ENCODE measurements around the gene CTBP1. TPM values are rescaled to one million over a fixed set of nuclear protein-coding genes. Genes with fewer than 3 reads are reported as not detected.

CTBP1 gene
- total and polyA plus RNA-seq, 4 experiments from 2014 or later, result 39.3 to 195 (median 132) TPM

GRCh38 chr4:1290165-1290977 lies 41.4 kb upstream of the CTBP1 start:
- peak overlapping the region; percentile 90 to 94 (median 92) for H3K4me3 Mint-ChIP-seq
- Histone ChIP-seq H3K4me1 (ENCODE audit: insufficient read depth, low read length) (peaks cover 56% of the 10 kb centered on the region), H3K4me3 (ENCODE audit: low read length in 2 of 2) (peak overlapping the region; percentile 78 to 86), H3K9me3 (ENCODE audit: control insufficient read depth in 1 of 2, low read length in 2 of 2) (no peaks in the 10 kb centered on the region), H3K36me3 (ENCODE audit: insufficient read depth, low read length) (no peaks in the 10 kb centered on the region), H3K27me3 (ENCODE audit: insufficient read depth, low read length) (no peaks in the 10 kb centered on the region), H3K27ac (ENCODE audit: low read depth, low read length) (peak overlapping the region; percentile 76)
- peaks cover 27 to 57% (median 43%) of the 10 kb centered on the region in 4 donors for H3K4me1 Mint-ChIP-seq
- DNase-seq, result peak in 1 of 5 donors; percentile 18
- peak overlapping the region; percentile 82 to 97 (median 95) for H3K27ac Mint-ChIP-seq
- ChIA-PET CTCF (ENCODE audit: partially characterized antibody) (interaction anchor here (1.3 to 3.3 kb wide), 6 partner anchors 9 to 159 kb away, joined by 3 to 12 read pairs (median 4); partner anchors contain the start of gene UVSSA), POLR2A (ENCODE audit: partially characterized antibody) (interaction anchor here (0.8 to 3.8 kb wide), 19 partner anchors 11 to 580 kb away, joined by 3 to 43 read pairs (median 4); partner anchors contain the start of genes CTBP1, NSD2 and UVSSA)
- intact Hi-C loops (cut with micrococcal nuclease), result no loop called here
- H3K27me3 Mint-ChIP-seq, result no peaks in the 10 kb centered on the region
- H3K9me3 Mint-ChIP-seq, result peaks cover 0 to 2% (median 0%) of the 10 kb centered on the region in 8 donors
- peaks cover 0 to 14% of the 10 kb centered on the region in 2 donors for H3K36me3 Mint-ChIP-seq

GRCh38 chr4:1289207-1290164 lies 40.6 kb upstream of the CTBP1 start, which contains the start of gene MAEA:
TSS of gene MAEA (plus strand) at chr4:1289891. CDS start at chr4:1289914, 23 bp downstream.
- Histone ChIP-seq H3K27ac (ENCODE audit: low read depth, low read length) (peak within 1 kb of the TSS; percentile 76), H3K9me3 (ENCODE audit: control insufficient read depth in 1 of 2, low read length in 2 of 2) (no peaks in the 10 kb centered on the region), H3K4me1 (ENCODE audit: insufficient read depth, low read length) (peaks cover 49% of the 10 kb centered on the region), H3K4me3 (ENCODE audit: low read length in 2 of 2) (peak within 1 kb of the TSS; percentile 78 to 86), H3K36me3 (ENCODE audit: insufficient read depth, low read length) (no peaks in the 10 kb centered on the region), H3K27me3 (ENCODE audit: insufficient read depth, low read length) (no peaks in the 10 kb centered on the region)
- intact Hi-C loops (cut with micrococcal nuclease), result loop anchor here (1.0 to 2.0 kb wide), 4 partner anchors 21 to 58 kb away; partner anchors contain the start of gene UVSSA
- ChIA-PET CTCF (ENCODE audit: partially characterized antibody) (interaction anchor here (0.6 to 3.3 kb wide), 10 partner anchors 10 to 171 kb away, joined by 3 to 12 read pairs (median 4); partner anchors contain the start of gene UVSSA), POLR2A (ENCODE audit: partially characterized antibody) (interaction anchor here (0.8 to 3.8 kb wide), 21 partner anchors 10 to 581 kb away, joined by 3 to 43 read pairs (median 4); partner anchors contain the start of genes CTBP1, NSD2 and UVSSA)
- H3K36me3 Mint-ChIP-seq, result peaks cover 0 to 11% of the 10 kb centered on the region in 2 donors
- peaks cover 25 to 48% (median 39%) of the 10 kb centered on the region in 4 donors for H3K4me1 Mint-ChIP-seq
- peaks cover 0 to 2% (median 0%) of the 10 kb centered on the region in 8 donors for H3K9me3 Mint-ChIP-seq
- no peaks in the 10 kb centered on the region for H3K27me3 Mint-ChIP-seq
- DNase-seq, result peak; percentile 97
- peak within 1 kb of the TSS; percentile 90 to 94 (median 92) for H3K4me3 Mint-ChIP-seq
- peak within 1 kb of the TSS; percentile 82 to 97 (median 95) for H3K27ac Mint-ChIP-seq

GRCh38 chr4:1288786-1289185 lies 39.9 kb upstream of the CTBP1 start:
- Histone ChIP-seq H3K4me3 (ENCODE audit: low read length in 2 of 2) (peak overlapping the region in 1 of 2 donors; percentile 86), H3K27ac (ENCODE audit: low read depth, low read length) (peak overlapping the region; percentile 76), H3K36me3 (ENCODE audit: insufficient read depth, low read length) (no peaks in the 10 kb centered on the region), H3K4me1 (ENCODE audit: insufficient read depth, low read length) (peaks cover 42% of the 10 kb centered on the region), H3K27me3 (ENCODE audit: insufficient read depth, low read length) (no peaks in the 10 kb centered on the region), H3K9me3 (ENCODE audit: control insufficient read depth in 1 of 2, low read length in 2 of 2) (no peaks in the 10 kb centered on the region)
- CTCF ChIA-PET (ENCODE audit: partially characterized antibody), result interaction anchor here (1.1 to 2.1 kb wide), 6 partner anchors 11 to 159 kb away, joined by 3 to 8 read pairs (median 4); no protein-coding TSS in a partner anchor
- peaks cover 0 to 10% of the 10 kb centered on the region in 2 donors for H3K36me3 Mint-ChIP-seq
- no peak for DNase-seq
- H3K4me3 Mint-ChIP-seq, result peak overlapping the region; percentile 68 to 90 (median 78)
- intact Hi-C loops (cut with micrococcal nuclease), result loop anchor here (1.0 to 2.0 kb wide), 4 partner anchors 22 to 59 kb away; partner anchors contain the start of gene UVSSA
- POLR2A ChIA-PET (ENCODE audit: partially characterized antibody), result interaction anchor here (1.0 to 3.8 kb wide), 10 partner anchors 10 to 316 kb away, joined by 3 to 43 read pairs (median 6); partner anchors contain the start of genes CTBP1 and UVSSA
- H3K9me3 Mint-ChIP-seq, result peaks cover 0 to 2% (median 0%) of the 10 kb centered on the region in 8 donors
- H3K27me3 Mint-ChIP-seq, result no peaks in the 10 kb centered on the region
- H3K27ac Mint-ChIP-seq, result peak overlapping the region; percentile 82 to 93 (median 88)
- H3K4me1 Mint-ChIP-seq, result peaks cover 25 to 41% (median 34%) of the 10 kb centered on the region in 4 donors

GRCh38 chr4:1285790-1286553 lies 37.0 kb upstream of the CTBP1 start:
- H3K27me3 ChIP-seq (ENCODE audit: insufficient read depth, low read length), result no peaks in the 10 kb centered on the region
- POLR2A ChIA-PET (ENCODE audit: partially characterized antibody), result interaction anchor here (0.9 kb wide), 1 partner anchor 38 kb away, joined by 3 read pairs; no protein-coding TSS in a partner anchor
- peak overlapping the region in 2 of 8 donors; percentile 28 to 40 for H3K4me3 Mint-ChIP-seq
- H3K27ac ChIP-seq (ENCODE audit: low read depth, low read length), result no peak overlapping the region
- peak overlapping the region in 2 of 7 donors; percentile 1 to 66 for H3K27ac Mint-ChIP-seq
- DNase-seq, result peak in 4 of 5 donors; percentile 23 to 58 (median 37)
- peaks cover 15% of the 10 kb centered on the region for H3K4me1 ChIP-seq (ENCODE audit: insufficient read depth, low read length)
- H3K9me3 Mint-ChIP-seq, result peaks cover 0 to 2% (median 0%) of the 10 kb centered on the region in 8 donors
- peaks cover 0 to 2% of the 10 kb centered on the region in 2 donors for H3K36me3 Mint-ChIP-seq
- H3K27me3 Mint-ChIP-seq, result no peaks in the 10 kb centered on the region
- intact Hi-C loops (cut with micrococcal nuclease), result loop anchor here (1.0 kb wide), 1 partner anchor 156 kb away; no protein-coding TSS in a partner anchor
- H3K9me3 ChIP-seq (ENCODE audit: control insufficient read depth in 1 of 2, low read length in 2 of 2), result no peaks in the 10 kb centered on the region
- CTCF ChIA-PET (ENCODE audit: partially characterized antibody), result interaction anchor here (0.6 to 4.0 kb wide), 7 partner anchors 18 to 407 kb away, joined by 3 to 18 read pairs (median 4); partner anchors contain the start of gene UVSSA
- no peak overlapping the region for H3K4me3 ChIP-seq (ENCODE audit: low read length in 2 of 2)
- peaks cover 6 to 17% (median 12%) of the 10 kb centered on the region in 4 donors for H3K4me1 Mint-ChIP-seq
- no peaks in the 10 kb centered on the region for H3K36me3 ChIP-seq (ENCODE audit: insufficient read depth, low read length)

GRCh38 chr4:1285151-1285789 lies 36.3 kb upstream of the CTBP1 start:
- Mint-ChIP-seq H3K4me3 (no peak overlapping the region), H3K9me3 (peaks cover 0 to 2% (median 0%) of the 10 kb centered on the region in 8 donors), H3K27ac (peak overlapping the region in 1 of 7 donors; percentile 60), H3K36me3 (no peaks in the 10 kb centered on the region), H3K27me3 (no peaks in the 10 kb centered on the region), H3K4me1 (peaks cover under 1 to 10% (median 5%) of the 10 kb centered on the region in 4 donors)
- no peak for DNase-seq
- CTCF ChIA-PET (ENCODE audit: partially characterized antibody), result interaction anchor here (0.6 to 4.0 kb wide), 5 partner anchors 17 to 408 kb away, joined by 3 to 18 read pairs (median 5); partner anchors contain the start of gene UVSSA
- intact Hi-C loops (cut with micrococcal nuclease), result no loop called here
- Histone ChIP-seq H3K9me3 (ENCODE audit: control insufficient read depth in 1 of 2, low read length in 2 of 2) (no peaks in the 10 kb centered on the region), H3K36me3 (ENCODE audit: insufficient read depth, low read length) (no peaks in the 10 kb centered on the region), H3K4me1 (ENCODE audit: insufficient read depth, low read length) (peaks cover 8% of the 10 kb centered on the region), H3K27me3 (ENCODE audit: insufficient read depth, low read length) (no peaks in the 10 kb centered on the region), H3K27ac (ENCODE audit: low read depth, low read length) (no peak overlapping the region), H3K4me3 (ENCODE audit: low read length in 2 of 2) (no peak overlapping the region)
- POLR2A ChIA-PET (ENCODE audit: partially characterized antibody), result interaction anchor here (0.9 kb wide), 1 partner anchor 38 kb away, joined by 3 read pairs; no protein-coding TSS in a partner anchor
